ENCODE data around the gene ENPP1. TPM values are rescaled to one million over a fixed set of nuclear protein-coding genes. Genes with fewer than 3 reads are reported as not detected.

ENPP1 gene
- total RNA-seq, 1 experiment from 2014 or later, result 4.1 TPM

- Histone ChIP-seq H3K9me3 (ENCODE audit: insufficient read depth, low read depth) (no peaks in the 10 kb centered on the region), H3F3A (ENCODE audit: insufficient read depth, low read depth) (no peaks in the 10 kb centered on the region), H3K27me3 (ENCODE audit: insufficient read depth, low read depth) (no peaks in the 10 kb centered on the region), H3K4me2 (no peak overlapping the region), H3K27ac (no peak overlapping the region), H2AFZ (no peak overlapping the region), H3K79me2 (ENCODE audit: low read depth) (no peaks in the 10 kb centered on the region), H3K9me2 (ENCODE audit: insufficient read depth) (no peaks in the 10 kb centered on the region), H3K4me3 (no peak overlapping the region), H4K20me1 (ENCODE audit: insufficient read depth) (no peaks in the 10 kb centered on the region), H3K36me3 (ENCODE audit: low read depth) (no peaks in the 10 kb centered on the region), H3K4me1 (replicated peaks; ENCODE audit: insufficient read depth) (no peaks in the 10 kb centered on the region)
- CTCF ChIA-PET, result no interaction called here
- intact Hi-C loops (cut with micrococcal nuclease; ENCODE audit: unreplicated experiment), result no loop called here
- POLR2A ChIA-PET (ENCODE audit: unreplicated experiment), result no interaction called here
- DNase-seq, result no peak
- no peak for TF ChIP-seq EZH2 (IDR thresholded peaks at IDR 0.05; ENCODE audit: low read depth)
- TF ChIP-seq, protein P1, sequence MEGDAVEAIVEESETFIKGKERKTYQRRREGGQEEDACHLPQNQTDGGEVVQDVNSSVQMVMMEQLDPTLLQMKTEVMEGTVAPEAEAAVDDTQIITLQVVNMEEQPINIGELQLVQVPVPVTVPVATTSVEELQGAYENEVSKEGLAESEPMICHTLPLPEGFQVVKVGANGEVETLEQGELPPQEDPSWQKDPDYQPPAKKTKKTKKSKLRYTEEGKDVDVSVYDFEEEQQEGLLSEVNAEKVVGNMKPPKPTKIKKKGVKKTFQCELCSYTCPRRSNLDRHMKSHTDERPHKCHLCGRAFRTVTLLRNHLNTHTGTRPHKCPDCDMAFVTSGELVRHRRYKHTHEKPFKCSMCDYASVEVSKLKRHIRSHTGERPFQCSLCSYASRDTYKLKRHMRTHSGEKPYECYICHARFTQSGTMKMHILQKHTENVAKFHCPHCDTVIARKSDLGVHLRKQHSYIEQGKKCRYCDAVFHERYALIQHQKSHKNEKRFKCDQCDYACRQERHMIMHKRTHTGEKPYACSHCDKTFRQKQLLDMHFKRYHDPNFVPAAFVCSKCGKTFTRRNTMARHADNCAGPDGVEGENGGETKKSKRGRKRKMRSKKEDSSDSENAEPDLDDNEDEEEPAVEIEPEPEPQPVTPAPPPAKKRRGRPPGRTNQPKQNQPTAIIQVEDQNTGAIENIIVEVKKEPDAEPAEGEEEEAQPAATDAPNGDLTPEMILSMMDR (conservative IDR thresholded peaks at IDR 0.05), result no peak
- BruUV-seq (replicated peaks), result no TSS peak
Measured at GRCh38 chr6:131761762-131762067, 46.1 kb upstream of the ENPP1 start.

DNA sequence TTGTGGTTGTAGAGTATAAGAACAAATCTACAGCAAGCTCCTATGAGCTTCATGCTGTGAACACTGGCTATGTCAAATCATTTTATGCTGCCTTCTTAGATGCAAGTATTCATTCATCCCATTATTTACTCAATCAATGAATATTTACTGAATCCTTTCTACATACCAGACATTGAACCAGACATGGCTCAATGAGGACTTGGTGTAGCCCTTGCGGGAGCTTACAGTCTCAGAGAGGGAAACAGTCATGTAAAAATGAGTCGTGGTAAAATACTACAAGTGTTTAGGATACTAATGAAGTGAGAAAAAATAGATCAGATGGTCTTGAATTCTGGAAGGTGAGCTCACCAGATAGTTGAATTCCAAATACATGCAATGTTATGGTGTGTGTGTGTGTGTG is 44.8 kb upstream of the ENPP1 start:
- Histone ChIP-seq H3F3A (ENCODE audit: insufficient read depth, low read depth) (no peaks in the 10 kb centered on the region), H3K4me3 (no peak overlapping the region), H2AFZ (no peak overlapping the region), H3K27ac (no peak overlapping the region), H3K36me3 (ENCODE audit: low read depth) (no peaks in the 10 kb centered on the region), H3K9me3 (ENCODE audit: insufficient read depth, low read depth) (no peaks in the 10 kb centered on the region), H3K4me2 (no peak overlapping the region), H4K20me1 (ENCODE audit: insufficient read depth) (no peaks in the 10 kb centered on the region), H3K79me2 (ENCODE audit: low read depth) (no peaks in the 10 kb centered on the region), H3K4me1 (replicated peaks; ENCODE audit: insufficient read depth) (no peaks in the 10 kb centered on the region), H3K9me2 (ENCODE audit: insufficient read depth) (no peaks in the 10 kb centered on the region), H3K27me3 (ENCODE audit: insufficient read depth, low read depth) (no peaks in the 10 kb centered on the region)
- BruUV-seq (replicated peaks), result no TSS peak
- DNase-seq, result no peak
- CTCF ChIA-PET, result no interaction called here
- TF ChIP-seq, protein P1 (conservative IDR thresholded peaks at IDR 0.05), result no peak
- POLR2A ChIA-PET (ENCODE audit: unreplicated experiment), result no interaction called here
- intact Hi-C loops (cut with micrococcal nuclease; ENCODE audit: unreplicated experiment), result no loop called here

- no TSS peak for BruUV-seq (replicated peaks)
- Histone ChIP-seq H3K27me3 (ENCODE audit: insufficient read depth, low read depth) (no peaks in the 10 kb centered on the region), H3K27ac (no peak overlapping the region), H3K4me3 (no peak overlapping the region), H4K20me1 (ENCODE audit: insufficient read depth) (no peaks in the 10 kb centered on the region), H3K4me2 (no peak overlapping the region), H3K4me1 (replicated peaks; ENCODE audit: insufficient read depth) (no peaks in the 10 kb centered on the region), H3F3A (ENCODE audit: insufficient read depth, low read depth) (no peaks in the 10 kb centered on the region), H3K9me3 (ENCODE audit: insufficient read depth, low read depth) (no peaks in the 10 kb centered on the region), H3K9me2 (ENCODE audit: insufficient read depth) (no peaks in the 10 kb centered on the region), H3K79me2 (ENCODE audit: low read depth) (no peaks in the 10 kb centered on the region), H3K36me3 (ENCODE audit: low read depth) (no peaks in the 10 kb centered on the region), H2AFZ (no peak overlapping the region)
- intact Hi-C loops (cut with micrococcal nuclease; ENCODE audit: unreplicated experiment), result no loop called here
- DNase-seq, result no peak
- TF ChIP-seq EZH2 (IDR thresholded peaks at IDR 0.05; ENCODE audit: low read depth), result no peak
- TF ChIP-seq, protein P1 (conservative IDR thresholded peaks at IDR 0.05), result no peak
- ChIA-PET POLR2A (ENCODE audit: unreplicated experiment) (no interaction called here), CTCF (no interaction called here)
Measured at GRCh38 chr6:131763749-131764148, 44.1 kb upstream of the ENPP1 start.
